ENCODE results near the gene SPEG. TPM values are rescaled to one million over a fixed set of nuclear protein-coding genes. Genes with fewer than 3 reads are reported as not detected.
"Not testable (repeated sequence)": the region's sequence is repeated elsewhere in the genome, so short reads cannot be mapped to it uniquely, and the experiment has no call there.

The SPEG gene
- total RNA-seq, 4 donors from 2014 or later = 3.2 to 49.5 (median 10.2) TPM

GRCh38 chr2:219387306-219388120, 47.1 kb upstream of the SPEG start, which contains the start of gene DNPEP:
Gene DNPEP, minus strand, starts transcription at chr2:219387912. Its CDS starts 118 bp downstream, at chr2:219387794.
- peak within 1 kb of the TSS; percentile 85 to 94 (median 89) for H3K4me3 ChIP-seq
- peaks cover 0 to 26% (median 11%) of the 10 kb centered on the region in 4 donors for H3K4me1 ChIP-seq
- no peaks in the 10 kb centered on the region for H3K9me3 ChIP-seq
- peak within 1 kb of the TSS; percentile 96 to 100 (median 98) for H3K27ac ChIP-seq
- H3K36me3 ChIP-seq = peaks cover 0 to 40% (median 0%) of the 10 kb centered on the region in 3 donors
- DNase-seq = peak; percentile 95 to 96 (median 95)
- no peaks in the 10 kb centered on the region for H3K27me3 ChIP-seq
- TF ChIP-seq CTCF (IDR thresholded peaks at IDR 0.05) = peak in 1 of 6 experiments; percentile 2
- peak; percentile 53 to 71 for TF ChIP-seq POLR2A (IDR thresholded peaks at IDR 0.05)

GRCh38 chr2:219388121-219388906, 46.3 kb upstream of the SPEG start:
- peak; percentile 98 to 100 (median 99) for DNase-seq
- Histone ChIP-seq H3K4me1 (peaks cover 0 to 26% (median 11%) of the 10 kb centered on the region in 4 donors), H3K27ac (peak overlapping the region; percentile 96 to 100 (median 98)), H3K9me3 (no peaks in the 10 kb centered on the region), H3K27me3 (no peaks in the 10 kb centered on the region), H3K4me3 (peak overlapping the region; percentile 85 to 94 (median 89)), H3K36me3 (peaks cover 0 to 32% (median 0%) of the 10 kb centered on the region in 3 donors)
- TF ChIP-seq CTCF (IDR thresholded peaks at IDR 0.05) (peak; percentile 69 to 92 (median 82)), POLR2A (IDR thresholded peaks at IDR 0.05) (peak; percentile 11 to 57)

GRCh38 chr2:219388907-219389156, 45.8 kb upstream of the SPEG start:
- Histone ChIP-seq H3K9me3 (no peaks in the 10 kb centered on the region), H3K27ac (peak overlapping the region; percentile 96 to 100 (median 98)), H3K36me3 (peaks cover 0 to 27% (median 0%) of the 10 kb centered on the region in 3 donors), H3K27me3 (no peaks in the 10 kb centered on the region), H3K4me1 (peaks cover 0 to 26% (median 11%) of the 10 kb centered on the region in 4 donors), H3K4me3 (peak overlapping the region in 3 of 4 donors; percentile 85 to 94 (median 86))
- TF ChIP-seq POLR2A (IDR thresholded peaks at IDR 0.05) (peak in 1 of 2 donors; percentile 3), CTCF (IDR thresholded peaks at IDR 0.05) (no peak)
- DNase-seq = no peak

- Histone ChIP-seq H3K4me3 (no peak overlapping the region), H3K4me1 (peaks cover 0 to 7% (median 3%) of the 10 kb centered on the region in 4 donors), H3K27ac (no peak overlapping the region), H3K36me3 (no peaks in the 10 kb centered on the region), H3K9me3 (no peaks in the 10 kb centered on the region), H3K27me3 (no peaks in the 10 kb centered on the region)
- DNase-seq = no peak
- TF ChIP-seq POLR2A (IDR thresholded peaks at IDR 0.05) (no peak), CTCF (IDR thresholded peaks at IDR 0.05) (no peak)
Observed at GRCh38 chr2:219392754-219393153, 41.9 kb upstream of the SPEG start.

- H3K36me3 ChIP-seq, H3K9me3 ChIP-seq, H3K27me3 ChIP-seq, DNase-seq, H3K4me3 ChIP-seq, H3K27ac ChIP-seq: not testable (repeated sequence)
- peaks cover 0 to 29% (median 0%) of the 10 kb centered on the region in 4 donors for H3K4me1 ChIP-seq
Observed at GRCh38 chr2:219395056-219395455, 39.6 kb upstream of the SPEG start.

GRCh38 chr2:219395609-219396008, 39.0 kb upstream of the SPEG start:
- TF ChIP-seq POLR2A (IDR thresholded peaks at IDR 0.05) (no peak), CTCF (IDR thresholded peaks at IDR 0.05) (no peak)
- Histone ChIP-seq H3K9me3 (no peaks in the 10 kb centered on the region), H3K27ac (no peak overlapping the region), H3K27me3 (no peaks in the 10 kb centered on the region), H3K4me3 (no peak overlapping the region), H3K36me3 (no peaks in the 10 kb centered on the region), H3K4me1 (peaks cover 0 to 29% (median 0%) of the 10 kb centered on the region in 4 donors)
- no peak for DNase-seq

Measured in Peyer's patch (tissue), 4 donors.